A673 (cell line): ENCODE results near the gene CRLF1.

Source experiments
- CTCF ChIP-seq: fragments of 300-800, 200-600 bp; sonication (generic); conservative IDR thresholded peaks from 2 replicates; pipeline ENCODE4 v1.5.1; 2017; ENCODE audit warnings: low read depth, mild to moderate bottlenecking, antibody characterized with exemption, low read length, moderate library complexity, mixed read lengths
- EZH2 ChIP-seq: fragments of 200-600 bp; sonication (generic); IDR thresholded peaks from 2 replicates; pipeline ENCODE4 v1.6.1; 2017; ENCODE audit warnings: borderline replicate concordance, low read depth, mild to moderate bottlenecking, mixed read lengths, antibody characterized with exemption, low read length; ENCODE audit not compliant: poor library complexity, severe bottlenecking

- TF ChIP-seq CTCF (no peak), EZH2 (no peak)
Observed at GRCh38 chr19:18580311-18580710, 26.3 kb downstream of the CRLF1 start.
